GM18907 (cell line): ENCODE data around the gene INPP4A.
"Not testable (repeated sequence)": the region's sequence is repeated elsewhere in the genome, so short reads cannot be mapped to it uniquely, and the experiment has no call there.

Experiments used
- ATAC-seq: cut with Tn5 transposase; IDR thresholded peaks from one replicate; pipeline ENCODE4 v1.9.1; 2021; ENCODE audit warnings: mild to moderate bottlenecking, moderate library complexity; ENCODE audit not compliant: unreplicated experiment

Gene INPP4A

GRCh38 chr2:98577313-98577712 lies 132.7 kb downstream of the INPP4A start:
- no peak for ATAC-seq

GRCh38 chr2:98578231-98578630 lies 133.6 kb downstream of the INPP4A start:
- no peak for ATAC-seq

- no peak for ATAC-seq
Measured at GRCh38 chr2:98579926-98580325, 135.3 kb downstream of the INPP4A start.

DNA sequence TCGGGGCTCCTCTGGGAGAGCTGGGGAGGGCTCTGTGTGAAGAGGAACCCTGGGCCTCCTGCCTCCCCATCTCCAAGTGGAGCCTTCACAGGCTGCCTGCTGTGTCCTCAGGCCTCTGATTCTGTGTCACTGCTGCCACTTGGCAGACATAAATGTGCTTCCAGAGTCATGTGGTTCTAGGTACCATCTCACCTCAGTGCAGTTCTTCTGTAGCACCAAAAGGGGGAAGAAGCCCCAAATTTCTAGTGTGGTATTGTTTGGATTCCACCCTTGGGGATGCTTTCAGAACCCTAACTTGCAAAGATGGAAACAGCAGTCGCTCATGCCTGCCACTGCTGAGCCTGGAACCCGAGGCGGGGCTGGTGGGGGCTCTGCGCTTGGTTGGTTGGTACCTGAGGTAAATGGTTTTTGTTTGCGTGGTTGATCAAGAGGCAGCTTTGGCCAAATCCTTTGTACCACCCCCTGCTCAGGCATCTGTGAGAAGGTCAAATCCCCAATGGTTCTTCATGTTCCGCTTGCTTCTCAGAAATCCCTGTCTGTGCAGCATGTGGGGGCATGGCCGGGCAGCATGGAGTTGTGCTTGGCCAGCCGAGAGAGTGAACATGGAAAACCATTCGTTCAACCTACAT lies 136.1 kb downstream of the INPP4A start:
- ATAC-seq, result no peak

GRCh38 chr2:98582523-98582922 lies 137.9 kb downstream of the INPP4A start:
- no peak for ATAC-seq

- no peak for ATAC-seq
Measured at GRCh38 chr2:98583276-98583675, 138.6 kb downstream of the INPP4A start.

- no peak for ATAC-seq
Measured at GRCh38 chr2:98583816-98584618, 139.4 kb downstream of the INPP4A start.

DNA sequence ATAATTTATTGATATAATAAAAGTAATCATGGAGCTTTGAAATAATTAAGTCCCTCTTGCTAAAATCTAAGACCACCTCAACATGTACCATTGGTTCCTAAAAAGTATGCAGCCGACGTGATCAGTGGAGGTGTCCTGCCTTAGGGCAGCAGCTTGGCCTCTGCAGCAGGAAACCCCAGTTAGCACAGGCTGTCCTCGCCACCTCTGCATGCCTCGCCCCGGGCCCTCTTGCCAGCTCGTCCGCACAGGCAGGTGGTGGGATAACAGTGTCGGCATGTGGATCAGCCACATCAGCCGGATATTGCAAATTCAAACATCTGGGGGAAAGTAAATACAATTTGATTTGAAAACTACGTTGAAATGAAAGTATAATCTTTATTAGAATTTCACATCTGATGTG lies 140.7 kb downstream of the INPP4A start:
- no peak for ATAC-seq

DNA sequence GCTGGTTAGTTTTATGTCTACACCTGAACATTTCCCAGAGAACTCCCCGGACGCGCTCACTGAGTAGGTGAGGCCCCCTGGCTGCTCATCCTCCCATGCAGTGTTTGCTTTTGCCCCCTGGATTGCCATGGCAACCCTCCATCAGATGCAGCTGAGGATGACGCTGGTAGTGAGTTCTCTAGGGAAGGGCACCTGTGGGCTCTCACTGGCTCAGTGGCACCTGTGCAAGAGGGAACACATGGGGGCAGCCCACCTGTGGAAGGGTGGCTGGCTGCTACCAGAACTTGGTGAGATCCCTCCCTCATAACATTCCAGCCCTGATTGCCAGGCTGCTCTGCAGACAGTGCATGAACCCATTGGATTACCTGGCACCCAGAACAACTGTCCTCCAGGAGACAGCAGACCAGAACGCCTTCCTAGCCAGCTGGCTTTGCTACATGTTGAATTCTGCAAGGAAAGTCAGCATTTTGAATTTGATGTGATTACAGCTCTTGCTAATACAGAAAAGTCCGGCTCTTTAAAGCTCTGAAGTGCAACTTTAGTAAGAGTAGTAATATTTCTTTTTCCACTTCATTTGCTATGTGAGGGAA lies 142.0 kb downstream of the INPP4A start:
- no peak for ATAC-seq

DNA sequence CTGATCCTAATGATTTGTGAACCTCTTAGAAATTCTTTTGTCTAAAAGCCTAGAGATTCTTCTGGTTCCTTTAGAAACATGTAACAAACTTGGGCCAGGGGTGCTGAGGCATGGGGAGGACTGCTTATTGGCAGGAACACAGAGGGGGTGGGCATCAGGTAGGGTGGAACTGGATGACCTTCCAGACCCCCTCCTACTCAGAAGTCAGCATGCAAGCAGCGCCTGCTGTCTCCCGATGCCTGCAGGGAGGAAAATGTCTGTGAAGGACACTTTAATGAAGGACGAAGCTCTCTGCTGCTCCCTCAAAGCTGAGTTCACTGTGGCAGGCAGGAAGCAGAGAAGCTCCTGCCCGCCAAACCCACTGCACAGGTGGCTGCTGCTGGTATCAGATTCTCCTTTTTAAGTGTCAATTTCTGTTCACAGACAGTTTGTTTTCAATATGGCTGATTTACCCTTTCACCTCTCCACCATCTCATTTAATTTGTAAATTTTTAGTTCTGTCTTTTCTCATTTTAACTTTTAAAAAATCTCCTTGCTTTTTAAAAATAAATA lies 144.3 kb downstream of the INPP4A start:
- no peak for ATAC-seq

DNA sequence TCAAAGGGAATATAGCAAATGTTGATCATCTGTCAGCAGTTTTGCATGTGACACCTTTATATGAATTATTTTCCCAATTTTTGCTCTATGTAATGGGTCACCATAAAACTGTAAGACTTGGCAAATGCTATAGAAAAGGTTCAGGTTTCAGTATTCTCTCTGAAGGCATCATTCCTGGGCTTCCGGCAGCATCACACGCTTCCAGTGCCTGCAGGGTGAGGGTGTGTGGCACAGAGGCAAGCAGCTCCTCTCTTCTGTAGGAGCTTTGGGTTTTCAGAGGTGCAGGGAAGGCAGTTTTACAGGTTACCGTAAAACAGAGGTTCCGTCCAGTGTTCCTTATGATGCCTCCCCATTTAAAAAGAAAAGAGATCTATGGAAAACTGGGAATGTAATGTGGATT lies 144.8 kb downstream of the INPP4A start:
- no peak for ATAC-seq

GRCh38 chr2:98592565-98592964 lies 147.9 kb downstream of the INPP4A start:
- no peak for ATAC-seq

DNA sequence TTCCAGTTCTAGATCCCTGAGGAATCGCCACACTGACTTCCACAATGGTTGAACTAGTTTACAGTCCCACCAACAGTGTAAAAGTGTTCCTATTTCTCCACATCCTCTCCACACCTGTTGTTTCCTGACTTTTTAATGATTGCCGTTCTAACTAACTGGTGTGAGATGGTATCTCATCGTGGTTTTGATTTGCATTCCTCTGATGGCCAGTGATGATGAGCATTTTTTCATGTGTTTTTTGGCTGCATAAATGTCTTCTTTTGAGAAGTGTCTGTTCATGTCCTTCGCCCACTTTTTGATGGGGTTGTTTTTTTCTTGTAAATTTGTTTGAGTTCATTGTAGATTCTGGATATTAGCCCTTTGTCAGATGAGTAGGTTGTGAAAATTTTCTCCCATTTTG lies 150.0 kb downstream of the INPP4A start:
- not testable (repeated sequence) for ATAC-seq

DNA sequence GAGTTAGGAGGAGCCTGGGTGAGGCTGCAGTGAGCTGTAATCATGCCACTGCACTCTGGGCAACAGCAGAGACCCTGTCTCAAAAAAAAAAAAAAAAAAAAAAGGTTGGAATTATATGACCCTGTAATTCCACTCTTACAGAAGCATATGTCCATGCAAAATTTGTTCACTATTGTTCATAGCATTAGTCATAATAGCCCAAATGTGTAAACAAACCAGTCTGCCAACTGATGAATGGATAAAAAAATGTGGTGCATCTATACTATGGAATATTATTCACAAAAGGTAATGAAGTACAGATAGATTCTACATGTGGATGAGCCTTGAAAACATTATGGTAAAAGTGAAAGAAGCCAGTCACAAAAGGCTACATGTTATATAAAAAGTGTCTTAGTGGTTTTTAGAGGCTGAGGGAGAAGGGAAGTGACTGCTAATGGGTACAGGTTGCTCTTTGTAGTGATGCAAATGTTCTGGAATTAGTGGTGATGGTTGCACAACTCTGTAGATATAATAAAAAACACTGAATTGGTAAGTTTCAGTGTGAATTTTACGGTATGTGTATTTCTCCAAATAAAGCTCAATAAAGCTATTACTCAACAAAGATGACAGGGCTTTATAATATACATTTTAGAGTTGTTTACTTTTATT lies 154.2 kb downstream of the INPP4A start:
- no peak for ATAC-seq

DNA sequence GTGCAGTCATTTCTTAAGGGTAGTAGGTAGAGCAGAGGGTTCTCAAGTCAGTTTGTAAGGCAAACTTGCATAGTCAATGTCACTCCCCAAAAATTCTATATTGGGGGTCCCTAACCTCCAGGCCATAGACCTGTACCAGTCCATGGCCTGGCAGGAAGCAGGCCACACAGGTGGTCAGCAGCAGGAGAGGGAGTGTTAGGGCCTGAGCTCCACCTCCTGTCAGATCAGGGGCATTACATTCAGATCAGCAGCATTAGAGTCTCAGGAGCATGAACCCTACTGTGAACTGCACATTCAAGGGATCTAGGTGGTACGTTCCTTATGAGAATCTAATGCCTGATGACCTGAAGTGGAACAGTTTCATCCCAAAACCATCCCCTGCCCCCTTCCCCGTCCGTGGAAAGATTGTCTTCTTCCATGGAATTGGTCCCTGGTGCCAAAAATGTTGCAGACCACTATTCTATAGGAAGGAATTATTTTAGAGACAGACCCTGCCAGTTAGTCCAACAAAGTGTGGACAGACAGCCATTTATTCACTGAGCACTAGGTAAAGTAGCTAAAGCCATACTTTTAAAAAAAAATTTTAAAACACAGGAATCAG lies 157.0 kb downstream of the INPP4A start:
- ATAC-seq, result peak; percentile 70

DNA sequence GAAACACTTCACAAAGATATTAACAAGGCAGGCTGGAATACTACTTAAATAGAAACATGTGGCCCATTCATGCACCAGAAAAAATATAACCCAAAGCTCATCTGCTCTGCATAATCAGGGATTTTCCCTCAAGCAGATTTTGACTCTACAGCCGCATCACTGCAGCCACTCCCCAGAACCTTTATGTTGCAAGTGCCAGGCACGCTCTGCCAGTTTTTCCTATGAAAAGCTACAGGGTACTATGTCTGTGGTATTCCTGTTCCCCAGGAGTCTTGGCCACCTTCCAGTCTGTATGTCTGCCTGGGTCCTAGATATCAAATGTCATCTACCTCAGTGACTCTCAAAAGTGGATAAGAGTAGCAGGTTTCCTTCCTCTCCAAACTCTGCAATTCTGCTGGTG lies 159.9 kb downstream of the INPP4A start:
- no peak for ATAC-seq

DNA sequence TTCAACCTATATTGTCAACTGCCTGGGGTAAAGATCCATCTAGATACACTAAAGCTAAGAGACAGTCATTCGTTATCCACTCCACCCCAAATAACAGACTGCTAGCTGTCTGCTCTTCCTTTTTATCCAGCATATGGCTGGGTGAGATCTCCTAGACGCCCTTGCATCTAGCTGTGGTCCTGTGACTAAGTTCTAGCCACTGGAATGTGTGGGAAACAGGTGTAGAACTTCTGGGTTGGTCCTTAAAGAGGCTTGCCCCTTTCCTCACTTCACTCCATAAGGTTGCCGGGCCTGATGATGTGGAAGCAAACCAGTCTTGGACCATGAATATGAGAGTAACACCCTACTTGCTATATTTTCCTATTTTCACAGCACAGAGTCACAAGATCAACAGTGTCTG lies 160.4 kb downstream of the INPP4A start:
- no peak for ATAC-seq

DNA sequence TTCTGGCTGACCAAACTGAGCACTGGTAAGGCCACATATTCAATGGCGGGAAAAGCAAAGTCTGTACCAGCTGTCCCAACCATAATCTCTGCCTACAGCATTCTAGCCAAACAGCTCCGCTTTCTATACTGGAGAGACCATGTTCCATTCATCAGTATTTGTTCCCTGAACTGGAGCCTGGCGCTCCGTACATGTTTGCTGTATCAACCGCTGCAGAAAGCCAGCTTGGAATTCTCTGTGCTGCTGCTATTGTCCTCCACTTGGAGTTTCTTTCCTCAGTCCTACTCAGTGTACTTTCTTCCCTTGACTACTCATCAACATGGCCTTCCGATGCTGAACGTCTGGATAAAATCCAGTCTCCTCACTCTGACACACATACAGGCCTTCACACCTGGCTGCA lies 161.8 kb downstream of the INPP4A start:
- ATAC-seq, result no peak

DNA sequence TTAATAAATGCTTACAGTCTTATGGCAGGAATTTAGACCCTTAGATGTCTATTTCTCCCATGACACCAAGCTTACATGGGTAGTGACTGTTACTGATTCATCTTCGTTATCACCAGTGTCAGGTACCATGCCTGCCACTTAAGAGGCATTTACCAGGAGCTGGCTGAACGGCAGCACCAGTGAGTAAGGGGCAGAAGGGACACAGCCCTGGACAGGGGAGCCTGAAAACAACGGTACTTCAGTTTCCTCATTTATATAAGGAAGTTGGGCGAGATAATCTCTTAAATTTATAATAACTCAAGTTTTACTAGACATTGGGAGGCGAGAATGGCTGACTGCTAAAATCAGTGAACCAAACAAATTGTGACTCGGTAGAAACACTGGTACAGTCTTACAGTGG lies 162.4 kb downstream of the INPP4A start:
- no peak for ATAC-seq

- ATAC-seq, result no peak
Measured at GRCh38 chr2:98607741-98608115, 163.1 kb downstream of the INPP4A start.
